ENCODE results near the gene SEC24C.

SEC24C gene

GRCh38 chr10:73817826-73818225, 73.7 kb downstream of the SEC24C start:
- H3K4me3 ChIP-seq (replicated peaks; ENCODE audit: insufficient read depth, low read length), result no peak overlapping the region
- no peak for TF ChIP-seq GABPA (IDR thresholded peaks at IDR 0.05; ENCODE audit: low read depth)
- no peak for TF ChIP-seq REST (IDR thresholded peaks at IDR 0.05; ENCODE audit: insufficient replicate concordance, low read depth)
- TF ChIP-seq CTCF (IDR thresholded peaks at IDR 0.05; ENCODE audit: insufficient read depth, low read length), result no peak
- no peak for TF ChIP-seq POLR2AphosphoS5 (IDR thresholded peaks at IDR 0.05; ENCODE audit: low read depth)
- no peak for TF ChIP-seq SPI1 (IDR thresholded peaks at IDR 0.05; ENCODE audit: borderline replicate concordance, low read depth)
- DNase-seq (ENCODE audit: low read depth in 1 of 2, low spot score in 1 of 2), result no peak
- H3K27me3 ChIP-seq (ENCODE audit: insufficient read depth, poor library complexity, severe bottlenecking), result no peaks in the 10 kb centered on the region
- H3K27ac ChIP-seq (replicated peaks), result no peak overlapping the region

- Histone ChIP-seq H3K27me3 (ENCODE audit: insufficient read depth, poor library complexity, severe bottlenecking) (no peaks in the 10 kb centered on the region), H3K27ac (replicated peaks) (no peak overlapping the region), H3K4me3 (replicated peaks; ENCODE audit: insufficient read depth, low read length) (no peak overlapping the region)
- TF ChIP-seq CTCF (IDR thresholded peaks at IDR 0.05; ENCODE audit: insufficient read depth, low read length) (no peak), POLR2AphosphoS5 (IDR thresholded peaks at IDR 0.05; ENCODE audit: low read depth) (no peak), SPI1 (IDR thresholded peaks at IDR 0.05; ENCODE audit: borderline replicate concordance, low read depth) (no peak), REST (IDR thresholded peaks at IDR 0.05; ENCODE audit: insufficient replicate concordance, low read depth) (no peak), GABPA (IDR thresholded peaks at IDR 0.05; ENCODE audit: low read depth) (no peak)
- no peak for DNase-seq (ENCODE audit: low read depth in 1 of 2, low spot score in 1 of 2)
Observed at GRCh38 chr10:73818402-73818801, 74.2 kb downstream of the SEC24C start.

GRCh38 chr10:73819081-73819480, 74.9 kb downstream of the SEC24C start:
- no peak for TF ChIP-seq CTCF (IDR thresholded peaks at IDR 0.05; ENCODE audit: insufficient read depth, low read length)
- no peak for TF ChIP-seq POLR2AphosphoS5 (IDR thresholded peaks at IDR 0.05; ENCODE audit: low read depth)
- no peak for TF ChIP-seq GABPA (IDR thresholded peaks at IDR 0.05; ENCODE audit: low read depth)
- no peak for TF ChIP-seq REST (IDR thresholded peaks at IDR 0.05; ENCODE audit: insufficient replicate concordance, low read depth)
- no peak for TF ChIP-seq SPI1 (IDR thresholded peaks at IDR 0.05; ENCODE audit: borderline replicate concordance, low read depth)
- no peak for DNase-seq (ENCODE audit: low read depth in 1 of 2, low spot score in 1 of 2)
- Histone ChIP-seq H3K4me3 (replicated peaks; ENCODE audit: insufficient read depth, low read length) (no peak overlapping the region), H3K27me3 (ENCODE audit: insufficient read depth, poor library complexity, severe bottlenecking) (no peaks in the 10 kb centered on the region), H3K27ac (replicated peaks) (peak overlapping the region; percentile 28; the same call in 1 of the 2 replicates)

Data from HL-60 (cell line).